Omental fat pad (tissue), 4 donors: Measurements from ENCODE around the gene WWTR1. TPM values are rescaled to one million over a fixed set of nuclear protein-coding genes. Genes with fewer than 3 reads are reported as not detected.

Source experiments
- ATAC-seq: fragments of 150-250 bp; one replicate; pipeline ENCODE4 v1.9.1; 2016; ENCODE audit warnings: mild to moderate bottlenecking, moderate library complexity; ENCODE audit not compliant: low FRiP score
- DNase-seq: peaks from one replicate; pipeline ENCODE4 v3.0.0-alpha.2; 2019; ENCODE audit warnings: low spot score
- CTCF ChIP-seq, 3 donors: fragments of 450-650 bp; IDR thresholded peaks; one replicate each; pipeline ENCODE4 v1.5.1; 2016 to 2017; ENCODE audit warnings: antibody characterized with exemption in 3 of 3, mild to moderate bottlenecking in 3 of 3, moderate library complexity in 2 of 3
- total RNA-seq, 4 donors: library from RNA; depleted of rRNA; stranded (reverse); fragments of >200 nt; gene quantifications; one replicate each; pipeline ENCODE4 v1.1.0, GENCODE V29; 2016

WWTR1 gene
- total RNA-seq, 4 donors from 2014 or later, result 57.4 to 130 (median 77.7) TPM

- peak; percentile 45 for ATAC-seq
- TF ChIP-seq CTCF (IDR thresholded peaks at IDR 0.05), result no peak
- no peak for DNase-seq
These were observed 82.4 kb downstream of the WWTR1 start for GRCh38 chr3:149575213-149575960.

- no peak for TF ChIP-seq CTCF (IDR thresholded peaks at IDR 0.05)
- DNase-seq (no peak), ATAC-seq (peak; percentile 46)
These were observed 84.9 kb downstream of the WWTR1 start for GRCh38 chr3:149572796-149573414.

GRCh38 chr3:149571381-149571780 is 86.4 kb downstream of the WWTR1 start:
- no peak for TF ChIP-seq CTCF (IDR thresholded peaks at IDR 0.05)
- no peak for ATAC-seq

GRCh38 chr3:149570016-149570415 is 87.8 kb downstream of the WWTR1 start:
- no peak for TF ChIP-seq CTCF (IDR thresholded peaks at IDR 0.05)
- DNase-seq (no peak), ATAC-seq (no peak)

More at GRCh38 chr3:149571381-149571780, 86.4 kb downstream of the WWTR1 start:
- DNase-seq, result no peak

- ATAC-seq, result no peak
- no peak for TF ChIP-seq CTCF (IDR thresholded peaks at IDR 0.05)
These were observed 90.4 kb downstream of the WWTR1 start for GRCh38 chr3:149567381-149567780.

GRCh38 chr3:149566292-149566975 is 91.4 kb downstream of the WWTR1 start:
- DNase-seq (no peak), ATAC-seq (no peak)
- no peak for TF ChIP-seq CTCF (IDR thresholded peaks at IDR 0.05)

More at GRCh38 chr3:149567381-149567780, 90.4 kb downstream of the WWTR1 start:
- no peak for DNase-seq
